Stimulated activated CD4-positive, alpha-beta T cell treated with anti-CD3 and anti-CD28 coated beads, Interleukin-12 subunit alpha, Interleukin-12 subunit beta, amount 100 ng/mL, for 24 hours (primary cell): ENCODE results near the gene CLEC2D.
"Not testable (repeated sequence)": the region's sequence is repeated elsewhere in the genome, so short reads cannot be mapped to it uniquely, and the experiment has no call there.

ENCODE experiments used
- DNase-seq, 2 experiments: peaks; one replicate each; pipeline ENCODE4 v3.0.0-alpha.2; 2020; ENCODE audit warnings: low read depth in 2 of 2

The CLEC2D gene

GRCh38 chr12:9729082-9729481 is 59.6 kb downstream of the CLEC2D start:
- no peak for DNase-seq

- DNase-seq = no peak
Observed at GRCh38 chr12:9730011-9730410, 60.5 kb downstream of the CLEC2D start.

DNA sequence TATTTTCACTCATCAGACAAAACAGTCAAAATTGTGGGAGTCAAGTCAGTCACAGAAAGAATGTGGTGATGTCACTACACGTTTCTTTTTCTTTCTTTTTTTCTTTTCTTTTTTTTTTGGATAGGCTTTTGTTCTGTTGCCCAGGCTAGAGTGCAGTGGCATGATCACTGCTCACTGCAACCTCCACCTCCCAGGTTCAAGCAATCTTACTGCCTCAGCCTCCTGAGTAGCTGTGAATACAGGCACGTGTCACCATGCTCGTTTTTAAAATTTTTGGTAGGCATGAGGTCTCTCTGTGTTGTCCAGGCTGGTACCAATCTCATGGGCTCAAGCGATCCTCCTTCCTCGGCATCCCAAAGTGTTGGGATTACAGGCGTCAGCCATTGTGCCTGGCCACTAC is 61.1 kb downstream of the CLEC2D start:
- DNase-seq = no peak

GRCh38 chr12:9731393-9731792 is 61.9 kb downstream of the CLEC2D start:
- no peak for DNase-seq

- no peak for DNase-seq
Observed at GRCh38 chr12:9731797-9732196, 62.3 kb downstream of the CLEC2D start.

GRCh38 chr12:9732921-9733461 is 63.5 kb downstream of the CLEC2D start, which contains the start of gene CLECL1:
Gene CLECL1 (minus strand): TSS chr12:9733097.
- no peak for DNase-seq

GRCh38 chr12:9735601-9736000 is 66.1 kb downstream of the CLEC2D start:
- no peak for DNase-seq

GRCh38 chr12:9736936-9737705 is 67.6 kb downstream of the CLEC2D start:
- DNase-seq = no peak

GRCh38 chr12:9738905-9739304 is 69.4 kb downstream of the CLEC2D start:
- not testable (repeated sequence) for DNase-seq

DNA sequence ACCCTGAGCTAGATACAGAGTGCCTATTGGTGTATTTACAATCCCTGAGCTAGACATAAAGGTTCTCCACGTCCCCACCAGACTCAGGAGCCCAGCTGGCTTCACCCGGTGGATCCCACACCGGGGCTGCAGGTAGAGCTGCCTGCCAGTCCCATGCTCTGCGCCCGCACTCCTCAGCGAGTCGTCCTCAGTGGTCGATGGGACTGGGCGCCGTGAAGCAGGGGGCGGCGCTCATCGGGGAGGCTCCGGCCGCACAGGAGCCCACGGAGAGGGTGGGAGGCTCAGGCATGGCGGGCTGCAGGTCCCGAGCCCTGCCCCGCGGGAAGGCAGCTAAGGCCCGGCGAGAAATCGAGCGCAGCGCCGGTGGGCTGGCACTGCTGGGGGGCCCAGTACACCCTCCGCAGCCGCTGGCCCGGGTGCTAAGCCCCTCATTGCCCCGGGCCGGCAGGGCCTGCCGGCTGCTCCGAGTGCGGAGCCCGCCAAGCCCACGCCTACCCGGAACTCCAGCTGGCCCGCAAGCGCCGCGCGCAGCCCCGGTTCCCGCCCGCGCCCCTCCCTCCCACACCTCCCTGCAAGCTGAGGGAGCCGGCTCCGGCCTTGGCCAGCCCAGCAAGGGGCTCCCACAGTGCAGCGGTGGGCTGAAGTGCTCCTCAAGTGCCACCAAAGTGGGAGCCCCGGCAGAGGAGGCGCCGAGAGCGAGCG is 70.0 kb downstream of the CLEC2D start:
- not testable (repeated sequence) for DNase-seq

DNA sequence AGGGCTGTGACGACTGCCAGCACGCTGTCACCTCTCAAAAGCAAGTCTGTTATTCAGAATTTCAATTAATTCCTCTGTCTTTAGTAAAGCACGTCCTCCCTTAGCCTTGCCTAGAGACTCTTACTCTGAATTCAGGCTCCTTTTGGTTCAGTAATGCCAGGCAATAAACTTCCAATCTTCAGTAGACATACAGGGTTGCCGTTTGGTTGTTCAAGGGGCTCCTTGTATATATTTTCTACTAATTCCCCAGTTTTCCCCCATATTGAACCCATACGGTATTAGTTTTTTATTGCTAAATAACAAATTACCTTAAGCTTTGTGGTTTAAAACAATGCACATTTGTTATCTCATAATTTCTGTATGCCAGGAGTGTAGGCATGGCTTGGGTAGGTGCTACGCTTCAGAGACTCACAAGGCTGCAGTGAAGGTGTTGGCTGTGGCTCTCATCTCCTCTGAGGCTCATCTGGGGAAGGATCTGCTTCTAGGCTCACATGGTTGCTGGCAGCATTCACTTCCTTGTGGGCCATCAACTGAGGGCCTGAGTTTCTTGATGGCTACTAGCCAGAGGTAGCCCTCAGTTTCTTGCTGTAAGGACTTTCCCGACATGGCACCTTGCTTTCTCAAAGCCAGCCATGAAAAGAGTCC is 70.7 kb downstream of the CLEC2D start:
- DNase-seq = no peak

DNA sequence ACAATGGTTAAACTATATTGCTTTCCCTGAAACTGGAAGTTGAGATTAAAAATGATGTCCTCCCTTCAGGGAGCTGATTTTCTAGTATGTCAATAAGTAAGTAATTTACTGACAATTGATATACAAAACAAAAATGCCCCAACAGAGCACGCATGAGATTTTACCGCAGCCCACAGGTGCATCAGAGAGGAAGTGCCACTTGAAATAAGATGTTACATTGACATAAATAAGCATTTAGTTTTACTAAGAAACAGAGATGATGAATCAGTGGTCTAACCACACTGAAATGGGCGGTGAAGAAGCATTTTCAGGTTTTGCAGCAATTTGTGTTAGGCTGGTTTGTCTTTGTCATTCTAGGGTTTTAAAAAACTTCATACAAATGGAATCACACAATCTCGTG is 72.2 kb downstream of the CLEC2D start:
- DNase-seq = peak in 1 of 2 experiments; percentile 51

DNA sequence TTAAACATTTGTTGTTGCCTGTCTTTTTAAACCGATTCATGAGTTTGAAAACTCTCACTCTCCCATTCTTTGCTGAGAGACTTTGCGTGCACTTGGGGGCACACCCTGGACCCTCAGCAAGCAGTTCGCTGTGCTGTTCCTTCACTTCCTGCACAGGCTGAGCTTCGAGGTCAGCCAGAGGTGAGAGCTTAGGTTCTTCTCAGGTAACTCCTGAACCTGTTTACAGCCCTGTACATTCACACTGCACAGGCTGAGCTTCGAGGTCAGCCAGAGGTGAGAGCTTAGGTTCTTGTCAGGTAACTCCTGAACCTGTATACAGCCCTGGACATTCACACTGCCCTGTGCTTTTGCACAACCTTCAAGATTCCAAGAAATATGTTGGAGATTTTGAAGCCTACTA is 73.1 kb downstream of the CLEC2D start:
- no peak for DNase-seq

GRCh38 chr12:9745199-9745598 is 75.7 kb downstream of the CLEC2D start:
- no peak for DNase-seq
